NCI-H2196 treated with DMSO at 0.1 percent for 48 hours (cell line): ENCODE measurements around the gene ALDH8A1.

ENCODE experiments used
- DNase-seq: peaks from one replicate; lab custom pipeline; 2025; ENCODE audit not compliant: unreplicated experiment; lab: John Stamatoyannopoulos, UW

The ALDH8A1 gene

GRCh38 chr6:134873500-134874388 lies 76.2 kb downstream of the ALDH8A1 start:
- no peak for DNase-seq

- no peak for DNase-seq
Observed at GRCh38 chr6:134870677-134871498, 79.0 kb downstream of the ALDH8A1 start.

DNA sequence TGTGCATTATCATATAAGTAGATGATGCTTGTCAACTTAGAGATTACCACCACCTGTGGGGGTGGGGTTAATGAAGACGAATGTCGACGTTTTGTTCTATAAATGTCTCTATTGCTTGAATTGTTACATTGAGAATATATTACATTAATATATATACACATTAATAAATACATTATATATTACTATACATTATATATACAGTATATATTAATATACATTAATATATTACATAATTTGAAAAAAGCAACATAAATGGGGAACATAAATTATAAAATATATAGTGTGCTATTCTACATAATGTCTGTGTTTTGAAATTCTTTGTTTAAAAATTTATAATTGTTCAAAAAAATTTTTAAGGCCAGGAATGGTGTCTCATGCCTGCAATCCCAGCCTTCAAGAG lies 81.1 kb downstream of the ALDH8A1 start:
- no peak for DNase-seq
